Measurements from ENCODE around the gene TMEM183A.

DNA sequence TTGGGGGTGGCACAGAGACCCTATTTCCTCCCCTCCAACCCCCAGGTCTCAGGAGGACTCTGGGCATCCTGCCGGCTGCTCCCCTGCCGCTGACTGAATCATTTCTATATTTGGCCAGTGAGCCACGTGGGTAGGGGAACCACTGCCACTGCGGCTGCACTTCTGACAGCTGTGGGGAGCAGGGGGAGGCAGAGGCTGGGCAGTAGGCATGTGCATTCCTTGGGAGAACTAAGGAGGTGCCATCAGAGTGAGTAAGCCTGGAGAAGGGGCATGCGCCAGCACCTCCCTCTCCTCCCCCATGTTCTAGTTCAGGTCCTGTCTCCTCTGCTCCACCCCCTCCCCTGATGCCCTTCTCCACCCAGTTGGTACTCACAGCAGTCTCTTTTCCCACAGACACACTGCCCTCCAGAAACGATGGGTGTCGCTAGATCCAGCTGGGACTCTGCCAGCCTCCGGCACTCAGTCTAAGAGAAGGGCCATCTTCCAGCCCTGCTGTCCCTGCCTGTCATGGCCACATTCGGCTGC, 31.1 kb downstream of the TMEM183A start:
- TF ChIP-seq, protein P1, sequence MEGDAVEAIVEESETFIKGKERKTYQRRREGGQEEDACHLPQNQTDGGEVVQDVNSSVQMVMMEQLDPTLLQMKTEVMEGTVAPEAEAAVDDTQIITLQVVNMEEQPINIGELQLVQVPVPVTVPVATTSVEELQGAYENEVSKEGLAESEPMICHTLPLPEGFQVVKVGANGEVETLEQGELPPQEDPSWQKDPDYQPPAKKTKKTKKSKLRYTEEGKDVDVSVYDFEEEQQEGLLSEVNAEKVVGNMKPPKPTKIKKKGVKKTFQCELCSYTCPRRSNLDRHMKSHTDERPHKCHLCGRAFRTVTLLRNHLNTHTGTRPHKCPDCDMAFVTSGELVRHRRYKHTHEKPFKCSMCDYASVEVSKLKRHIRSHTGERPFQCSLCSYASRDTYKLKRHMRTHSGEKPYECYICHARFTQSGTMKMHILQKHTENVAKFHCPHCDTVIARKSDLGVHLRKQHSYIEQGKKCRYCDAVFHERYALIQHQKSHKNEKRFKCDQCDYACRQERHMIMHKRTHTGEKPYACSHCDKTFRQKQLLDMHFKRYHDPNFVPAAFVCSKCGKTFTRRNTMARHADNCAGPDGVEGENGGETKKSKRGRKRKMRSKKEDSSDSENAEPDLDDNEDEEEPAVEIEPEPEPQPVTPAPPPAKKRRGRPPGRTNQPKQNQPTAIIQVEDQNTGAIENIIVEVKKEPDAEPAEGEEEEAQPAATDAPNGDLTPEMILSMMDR (IDR thresholded peaks at IDR 0.05) = no peak
- no peak for TF ChIP-seq POLR2A (IDR thresholded peaks at IDR 0.05)

All from sigmoid colon (tissue), 3 donors.